GM23338 (cell line): Measurements from ENCODE around the gene FCRL5. TPM values are rescaled to one million over a fixed set of nuclear protein-coding genes. Genes with fewer than 3 reads are reported as not detected.

Source experiments
- ATAC-seq: fragments of 200-7000 bp; cut with Tn5 transposase; 3 replicates; pipeline ENCODE4 v1.9.1; 2020
- DNase-seq: peaks from one replicate; pipeline ENCODE4 v3.0.0-alpha.2; 2015; ENCODE audit warnings: low spot score
- H2AFZ ChIP-seq: fragments of 200-600 bp; sonication (generic); 2 replicates; pipeline ENCODE4 v1.8.0; 2016; ENCODE audit warnings: antibody characterized with exemption, mild to moderate bottlenecking, moderate library complexity
- H3F3A ChIP-seq: fragments of 200-600 bp; sonication (generic); replicated peaks from 2 replicates; pipeline ENCODE4 v1.8.0; 2017; ENCODE audit warnings: antibody characterized with exemption, mixed run types, low read depth
- H3K27ac ChIP-seq: fragments of 200-600 bp; sonication (generic); 2 replicates; pipeline ENCODE4 v1.6.1; 2016; ENCODE audit warnings: low read depth
- H3K27me3 ChIP-seq: fragments of 200-600 bp; sonication (generic); 2 replicates; pipeline ENCODE4 v1.8.0; 2016; ENCODE audit warnings: mild to moderate bottlenecking, mixed run types, moderate library complexity; ENCODE audit not compliant: insufficient read depth
- H3K36me3 ChIP-seq: fragments of 200-600 bp; sonication (generic); 2 replicates; pipeline ENCODE4 v1.8.0; 2016; ENCODE audit warnings: mild to moderate bottlenecking; ENCODE audit not compliant: insufficient read depth
- H3K4me1 ChIP-seq: fragments of 200-600 bp; sonication (generic); 2 replicates; pipeline ENCODE4 v1.8.0; 2016; ENCODE audit warnings: mild to moderate bottlenecking, moderate library complexity; ENCODE audit not compliant: insufficient read depth
- H3K4me2 ChIP-seq: fragments of 200-600 bp; sonication (generic); 2 replicates; pipeline ENCODE4 v1.7.1; 2017; ENCODE audit warnings: mixed run types
- H3K4me3 ChIP-seq: fragments of 200-600 bp; sonication (generic); 2 replicates; pipeline ENCODE4 v1.6.1; 2016; ENCODE audit warnings: mixed run types
- H3K79me2 ChIP-seq: fragments of 200-600 bp; sonication (generic); replicated peaks from 2 replicates; pipeline ENCODE4 v1.8.0; 2017; ENCODE audit warnings: mild to moderate bottlenecking; ENCODE audit not compliant: insufficient read depth
- H3K9me2 ChIP-seq: fragments of 200-600 bp; sonication (generic); 2 replicates; pipeline ENCODE4 v1.8.0; 2017; ENCODE audit not compliant: insufficient read depth
- H4K20me1 ChIP-seq: fragments of 200-600 bp; sonication (generic); replicated peaks from 2 replicates; pipeline ENCODE4 v1.8.0; 2017; ENCODE audit warnings: mild to moderate bottlenecking; ENCODE audit not compliant: insufficient read depth
- H3K27ac Mint-ChIP-seq: 2 replicates; pipeline ENCODE4 v1.8.0; 2020; ENCODE audit warnings: inconsistent platforms, mild to moderate bottlenecking, moderate library complexity, mixed read lengths
- H3K27me3 Mint-ChIP-seq: 3 replicates; pipeline ENCODE4 v1.8.0; 2022; ENCODE audit warnings: low read depth, mild to moderate bottlenecking, moderate library complexity, mixed read lengths, inconsistent platforms; ENCODE audit not compliant: insufficient read depth, poor library complexity
- H3K36me3 Mint-ChIP-seq: 3 replicates; pipeline ENCODE4 v1.8.0; 2021; ENCODE audit warnings: low read depth, mild to moderate bottlenecking, inconsistent platforms, moderate library complexity, mixed read lengths
- H3K4me1 Mint-ChIP-seq: 3 replicates; pipeline ENCODE4 v1.8.0; 2020; ENCODE audit warnings: mild to moderate bottlenecking, inconsistent platforms, mixed read lengths
- H3K4me3 Mint-ChIP-seq: 3 replicates; pipeline ENCODE4 v1.8.0; 2021; ENCODE audit warnings: moderate library complexity, mild to moderate bottlenecking, inconsistent platforms, mixed read lengths
- H3K9me3 Mint-ChIP-seq: 3 replicates; pipeline ENCODE4 v1.8.0; 2020; ENCODE audit warnings: moderate library complexity, mild to moderate bottlenecking, inconsistent platforms, mixed read lengths
- CREB1 ChIP-seq: fragments of 250-450 bp; sonication (Bioruptor Pico); IDR thresholded peaks from 2 replicates; pipeline ENCODE4 v1.5.0; 2020; ENCODE audit warnings: low read depth, mild to moderate bottlenecking, moderate library complexity
- EZH2 ChIP-seq: fragments of 200-600 bp; sonication (generic); IDR thresholded peaks from one replicate; pipeline ENCODE4 v1.8.0; 2017; ENCODE audit warnings: antibody characterized with exemption, mild to moderate bottlenecking, low read depth; ENCODE audit not compliant: unreplicated experiment
- EZH2phosphoT487 ChIP-seq: fragments of 200-600 bp; sonication (generic); IDR thresholded peaks from one replicate; pipeline ENCODE4 v1.8.1; 2018; ENCODE audit warnings: antibody characterized with exemption; ENCODE audit not compliant: unreplicated experiment
- JUNB ChIP-seq: IDR thresholded peaks from one replicate; pipeline ENCODE4 v1.6.1; 2016; ENCODE audit warnings: antibody characterized with exemption; ENCODE audit not compliant: unreplicated experiment
- NANOG ChIP-seq: IDR thresholded peaks from 2 replicates; pipeline ENCODE4 v1.6.1; 2016; ENCODE audit warnings: antibody characterized with exemption, borderline replicate concordance
- STAT1 ChIP-seq: IDR thresholded peaks from one replicate; pipeline ENCODE4 v1.6.1; 2016; ENCODE audit warnings: antibody characterized with exemption; ENCODE audit not compliant: unreplicated experiment
- ZNF114 ChIP-seq: fragments of 250-450 bp; sonication (Bioruptor Pico); IDR thresholded peaks from 2 replicates; pipeline ENCODE4 v1.5.0; 2020; ENCODE audit warnings: mild to moderate bottlenecking, moderate library complexity
- ZNF331 ChIP-seq: fragments of 250-450 bp; sonication (Bioruptor Pico); IDR thresholded peaks from 2 replicates; pipeline ENCODE4 v1.5.0; 2020; ENCODE audit warnings: low read depth, mild to moderate bottlenecking, moderate library complexity
- polyA plus RNA-seq: library from polyadenylated mRNA; unstranded; fragments of >200 nt; fragmentation: Nextera tagmentation; extraction: Ambion mirVana; gene quantifications from 2 replicates; pipeline ENCODE4 v1.2.1, GENCODE V29; 2016
- total RNA-seq: library from RNA; depleted of rRNA; stranded (reverse); fragments of >200 nt; shearing (Covaris generic); gene quantifications from 2 replicates; pipeline ENCODE4 v1.2.3, GENCODE V29; 2014
- TF ChIP-seq, protein P1 (sequence below), 2 experiments: fragments of 200-600 bp in 1 of 2; sonication (generic) in 1 of 2; conservative IDR thresholded peaks; 2 replicates each; pipeline versions ENCODE4 v1.5.1 to v1.6.1; 2016 to 2017; ENCODE audit warnings: antibody characterized with exemption in 2 of 2, low read depth in 2 of 2, mild to moderate bottlenecking in 2 of 2, moderate library complexity in 1 of 2
- TF ChIP-seq, protein P2 (sequence below): IDR thresholded peaks from one replicate; pipeline ENCODE4 v1.6.1; 2018; ENCODE audit warnings: antibody characterized with exemption; ENCODE audit not compliant: unreplicated experiment
- TF ChIP-seq, protein P3 (sequence below): IDR thresholded peaks from 2 replicates; pipeline ENCODE4 v1.6.1; 2016; ENCODE audit warnings: antibody characterized with exemption

Gene FCRL5
- total and polyA plus RNA-seq, 2 experiments from 2014 or later: 0.79 to 2.8 TPM

DNA sequence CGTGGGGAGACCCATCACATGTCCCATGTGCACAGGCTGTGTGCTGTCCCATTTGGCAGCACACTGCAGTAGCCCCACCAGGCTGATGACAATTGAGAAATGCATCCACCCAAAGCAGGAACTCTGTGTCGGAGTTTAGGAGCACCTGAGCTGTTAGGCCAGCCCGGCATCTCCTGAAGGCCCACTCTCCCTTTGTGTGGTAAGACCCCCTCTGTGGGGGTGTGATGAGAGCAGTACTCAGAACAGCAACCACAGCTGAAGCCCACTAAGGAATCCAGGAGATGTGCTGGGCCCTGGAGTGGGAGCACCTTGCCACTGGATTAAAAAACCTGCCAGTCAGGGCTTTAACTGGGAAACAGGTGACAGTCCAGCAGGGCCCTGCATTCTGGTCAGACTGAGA, 37.2 kb downstream of the FCRL5 start (continued):
- TF ChIP-seq EZH2 (no peak), ZNF114 (no peak), NANOG (no peak), EZH2phosphoT487 (no peak), ZNF331 (CRISPR knock-in tag) (no peak), CREB1 (CRISPR knock-in tag) (no peak), JUNB (no peak)
- TF ChIP-seq, protein P1, sequence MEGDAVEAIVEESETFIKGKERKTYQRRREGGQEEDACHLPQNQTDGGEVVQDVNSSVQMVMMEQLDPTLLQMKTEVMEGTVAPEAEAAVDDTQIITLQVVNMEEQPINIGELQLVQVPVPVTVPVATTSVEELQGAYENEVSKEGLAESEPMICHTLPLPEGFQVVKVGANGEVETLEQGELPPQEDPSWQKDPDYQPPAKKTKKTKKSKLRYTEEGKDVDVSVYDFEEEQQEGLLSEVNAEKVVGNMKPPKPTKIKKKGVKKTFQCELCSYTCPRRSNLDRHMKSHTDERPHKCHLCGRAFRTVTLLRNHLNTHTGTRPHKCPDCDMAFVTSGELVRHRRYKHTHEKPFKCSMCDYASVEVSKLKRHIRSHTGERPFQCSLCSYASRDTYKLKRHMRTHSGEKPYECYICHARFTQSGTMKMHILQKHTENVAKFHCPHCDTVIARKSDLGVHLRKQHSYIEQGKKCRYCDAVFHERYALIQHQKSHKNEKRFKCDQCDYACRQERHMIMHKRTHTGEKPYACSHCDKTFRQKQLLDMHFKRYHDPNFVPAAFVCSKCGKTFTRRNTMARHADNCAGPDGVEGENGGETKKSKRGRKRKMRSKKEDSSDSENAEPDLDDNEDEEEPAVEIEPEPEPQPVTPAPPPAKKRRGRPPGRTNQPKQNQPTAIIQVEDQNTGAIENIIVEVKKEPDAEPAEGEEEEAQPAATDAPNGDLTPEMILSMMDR (conservative IDR thresholded peaks at IDR 0.05; ENCODE audit: low read depth in 2 of 2): no peak
- TF ChIP-seq, protein P2, sequence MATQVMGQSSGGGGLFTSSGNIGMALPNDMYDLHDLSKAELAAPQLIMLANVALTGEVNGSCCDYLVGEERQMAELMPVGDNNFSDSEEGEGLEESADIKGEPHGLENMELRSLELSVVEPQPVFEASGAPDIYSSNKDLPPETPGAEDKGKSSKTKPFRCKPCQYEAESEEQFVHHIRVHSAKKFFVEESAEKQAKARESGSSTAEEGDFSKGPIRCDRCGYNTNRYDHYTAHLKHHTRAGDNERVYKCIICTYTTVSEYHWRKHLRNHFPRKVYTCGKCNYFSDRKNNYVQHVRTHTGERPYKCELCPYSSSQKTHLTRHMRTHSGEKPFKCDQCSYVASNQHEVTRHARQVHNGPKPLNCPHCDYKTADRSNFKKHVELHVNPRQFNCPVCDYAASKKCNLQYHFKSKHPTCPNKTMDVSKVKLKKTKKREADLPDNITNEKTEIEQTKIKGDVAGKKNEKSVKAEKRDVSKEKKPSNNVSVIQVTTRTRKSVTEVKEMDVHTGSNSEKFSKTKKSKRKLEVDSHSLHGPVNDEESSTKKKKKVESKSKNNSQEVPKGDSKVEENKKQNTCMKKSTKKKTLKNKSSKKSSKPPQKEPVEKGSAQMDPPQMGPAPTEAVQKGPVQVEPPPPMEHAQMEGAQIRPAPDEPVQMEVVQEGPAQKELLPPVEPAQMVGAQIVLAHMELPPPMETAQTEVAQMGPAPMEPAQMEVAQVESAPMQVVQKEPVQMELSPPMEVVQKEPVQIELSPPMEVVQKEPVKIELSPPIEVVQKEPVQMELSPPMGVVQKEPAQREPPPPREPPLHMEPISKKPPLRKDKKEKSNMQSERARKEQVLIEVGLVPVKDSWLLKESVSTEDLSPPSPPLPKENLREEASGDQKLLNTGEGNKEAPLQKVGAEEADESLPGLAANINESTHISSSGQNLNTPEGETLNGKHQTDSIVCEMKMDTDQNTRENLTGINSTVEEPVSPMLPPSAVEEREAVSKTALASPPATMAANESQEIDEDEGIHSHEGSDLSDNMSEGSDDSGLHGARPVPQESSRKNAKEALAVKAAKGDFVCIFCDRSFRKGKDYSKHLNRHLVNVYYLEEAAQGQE: no peak

DNA sequence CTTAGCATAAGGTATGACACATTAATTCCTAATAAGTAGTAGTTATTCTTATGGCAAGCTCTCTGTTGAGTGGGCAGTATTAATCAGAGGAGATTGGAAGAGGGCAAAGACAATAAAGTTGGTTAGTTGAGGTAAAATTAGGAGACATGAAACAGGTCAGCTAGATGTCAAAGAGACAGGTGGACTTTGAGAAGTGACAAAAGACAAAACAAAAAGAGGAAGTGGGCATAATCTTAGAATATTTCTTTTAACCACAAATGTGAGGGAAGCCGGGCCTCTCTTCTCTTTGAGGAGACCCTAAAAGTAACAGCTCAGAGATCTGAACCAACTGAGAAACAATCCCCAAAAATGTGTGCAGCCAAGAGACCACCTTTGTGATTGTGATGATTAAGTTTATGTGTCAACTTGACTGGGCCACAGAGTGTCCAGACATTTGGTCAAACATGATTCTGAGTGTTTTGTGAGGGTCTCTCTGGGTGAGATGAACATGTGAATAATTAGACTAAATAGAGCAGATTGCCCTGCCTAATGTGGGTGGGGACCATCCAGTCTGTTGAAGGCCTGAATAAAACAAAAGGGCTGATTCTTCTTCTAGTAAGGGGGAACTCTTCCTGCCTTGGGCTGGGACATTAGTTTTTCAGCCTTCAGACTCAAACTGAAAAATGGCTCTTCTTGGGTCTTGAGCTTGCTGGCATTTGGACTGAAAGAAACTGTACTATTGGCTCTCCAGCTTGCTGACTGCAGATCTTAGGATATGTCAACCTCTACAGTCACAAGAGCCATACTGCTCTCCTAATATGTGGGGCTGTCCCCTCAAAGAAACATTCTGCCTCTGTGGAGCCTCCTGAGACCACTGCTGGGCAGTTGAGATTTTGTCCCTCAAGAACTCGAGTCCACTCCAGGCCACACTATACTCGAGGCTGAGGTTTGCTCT, 40.0 kb downstream of the FCRL5 start:
- Histone ChIP-seq H3K27ac (no peak overlapping the region), H3K36me3 (no peaks in the 10 kb centered on the region), H3K9me2 (no peaks in the 10 kb centered on the region), H3K4me3 (no peak overlapping the region), H3K4me1 (no peaks in the 10 kb centered on the region), H3K79me2 (no peaks in the 10 kb centered on the region), H3F3A (no peaks in the 10 kb centered on the region), H4K20me1 (no peaks in the 10 kb centered on the region), H3K27me3 (no peaks in the 10 kb centered on the region), H3K4me2 (no peak overlapping the region), H2AFZ (no peak overlapping the region; the same call in 1 of the 2 replicates)
- Mint-ChIP-seq H3K9me3 (no peaks in the 10 kb centered on the region; the same call in 2 of the 3 replicates), H3K36me3 (no peaks in the 10 kb centered on the region), H3K27ac (peak overlapping the region; percentile 12; the same call in 1 of the 2 replicates), H3K4me1 (peaks cover 4% of the 10 kb centered on the region; the same call in 2 of the 3 replicates), H3K27me3 (no peaks in the 10 kb centered on the region), H3K4me3 (no peak overlapping the region)
- no peak for DNase-seq
- no peak for ATAC-seq
- TF ChIP-seq ZNF114: no peak
- TF ChIP-seq JUNB: no peak
- TF ChIP-seq NANOG: no peak
- TF ChIP-seq EZH2: no peak
- TF ChIP-seq, protein P2: no peak
- TF ChIP-seq, protein P3, sequence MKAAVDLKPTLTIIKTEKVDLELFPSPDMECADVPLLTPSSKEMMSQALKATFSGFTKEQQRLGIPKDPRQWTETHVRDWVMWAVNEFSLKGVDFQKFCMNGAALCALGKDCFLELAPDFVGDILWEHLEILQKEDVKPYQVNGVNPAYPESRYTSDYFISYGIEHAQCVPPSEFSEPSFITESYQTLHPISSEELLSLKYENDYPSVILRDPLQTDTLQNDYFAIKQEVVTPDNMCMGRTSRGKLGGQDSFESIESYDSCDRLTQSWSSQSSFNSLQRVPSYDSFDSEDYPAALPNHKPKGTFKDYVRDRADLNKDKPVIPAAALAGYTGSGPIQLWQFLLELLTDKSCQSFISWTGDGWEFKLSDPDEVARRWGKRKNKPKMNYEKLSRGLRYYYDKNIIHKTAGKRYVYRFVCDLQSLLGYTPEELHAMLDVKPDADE: no peak
- TF ChIP-seq ZNF331 (CRISPR knock-in tag): no peak
- no peak for TF ChIP-seq CREB1 (CRISPR knock-in tag)
- TF ChIP-seq STAT1: no peak
- no peak for TF ChIP-seq EZH2phosphoT487
